GM10266 (cell line): Measurements from ENCODE around the gene CYP26C1.

Experiments used
- DNase-seq: peaks from one replicate; pipeline ENCODE4 v3.0.0; 2012; ENCODE audit errors: extremely low spot score
- CTCF ChIP-seq: IDR thresholded peaks from 2 replicates; pipeline ENCODE4 v1.5.1; 2012; ENCODE audit warnings: mild to moderate bottlenecking, low read depth; ENCODE audit not compliant: control insufficient read depth, insufficient read depth; ENCODE audit errors: missing control alignments

The CYP26C1 gene

GRCh38 chr10:93070378-93071176 is 10.0 kb downstream of the CYP26C1 start:
- no peak for TF ChIP-seq CTCF
- no peak for DNase-seq

- no peak for TF ChIP-seq CTCF
- no peak for DNase-seq
These were observed 10.5 kb downstream of the CYP26C1 start for GRCh38 chr10:93071177-93071472.

GRCh38 chr10:93071674-93072224 is 11.2 kb downstream of the CYP26C1 start:
- peak; percentile 8 for TF ChIP-seq CTCF
- DNase-seq: peak; percentile 45

GRCh38 chr10:93072225-93072712 is 11.7 kb downstream of the CYP26C1 start:
- TF ChIP-seq CTCF: no peak

GRCh38 chr10:93072713-93073538 is 12.3 kb downstream of the CYP26C1 start:
- DNase-seq: peak; percentile 33
- no peak for TF ChIP-seq CTCF

More at GRCh38 chr10:93072225-93072712, 11.7 kb downstream of the CYP26C1 start:
- peak; percentile 42 for DNase-seq

- no peak for DNase-seq
- TF ChIP-seq CTCF: no peak
These were observed 13.0 kb downstream of the CYP26C1 start, which contains the start of gene CYP26A1 for GRCh38 chr10:93073539-93074146. Gene CYP26A1, plus strand, starts transcription at chr10:93073893. Its CDS starts 42 bp downstream, at chr10:93073935.
